Liver (tissue), 9 donors: ENCODE data around the gene FOXD2. TPM values are rescaled to one million over a fixed set of nuclear protein-coding genes. Genes with fewer than 3 reads are reported as not detected.

Source experiments
- DNase-seq: peaks from one replicate; pipeline ENCODE4 v3.0.0-alpha.2; 2017; ENCODE audit warnings: low spot score
- H3K27ac ChIP-seq, 2 donors: one replicate each; pipeline ENCODE4 v1.7.0; 2013; ENCODE audit warnings: inconsistent platforms in 2 of 2, low read length in 2 of 2, control low read depth in 1 of 2, low read depth in 1 of 2, mild to moderate bottlenecking in 1 of 2
- H3K27me3 ChIP-seq, 4 donors: one replicate each; pipeline versions ENCODE4 v1.6.1 to v1.7.0; 2013; ENCODE audit warnings: low read length in 3 of 4, inconsistent platforms in 1 of 4, mild to moderate bottlenecking in 1 of 4, moderate library complexity in 1 of 4; ENCODE audit not compliant: control insufficient read depth in 4 of 4, insufficient read depth in 4 of 4
- H3K36me3 ChIP-seq, 4 donors: one replicate each; pipeline versions ENCODE4 v1.6.1 to v1.7.0; 2013; ENCODE audit warnings: low read length in 3 of 4, mild to moderate bottlenecking in 3 of 4, low read depth in 1 of 4, moderate library complexity in 1 of 4; ENCODE audit not compliant: control insufficient read depth in 4 of 4, insufficient read depth in 3 of 4
- H3K4me1 ChIP-seq, 4 donors: one replicate each; pipeline versions ENCODE4 v1.6.1 to v1.7.0; 2013; ENCODE audit warnings: low read length in 3 of 4, mild to moderate bottlenecking in 3 of 4, moderate library complexity in 1 of 4; ENCODE audit not compliant: control insufficient read depth in 4 of 4, insufficient read depth in 4 of 4
- H3K4me3 ChIP-seq, 3 donors: one replicate each; pipeline versions ENCODE4 v1.6.1 to v1.7.0; 2013; ENCODE audit warnings: low read length in 3 of 3, control low read depth in 1 of 3, low read depth in 1 of 3, mild to moderate bottlenecking in 1 of 3
- H3K9ac ChIP-seq, 2 donors: one replicate each; pipeline ENCODE4 v1.7.0; 2013; ENCODE audit warnings: low read length in 2 of 2, mild to moderate bottlenecking in 2 of 2, moderate library complexity in 2 of 2, control low read depth in 1 of 2, low read depth in 1 of 2
- H3K9me3 ChIP-seq, 4 donors: one replicate each; pipeline versions ENCODE4 v1.6.1 to v1.7.0; 2013; ENCODE audit warnings: low read length in 3 of 4; ENCODE audit not compliant: control insufficient read depth in 4 of 4
- CTCF ChIP-seq: fragments of 150-350 bp; IDR thresholded peaks from 2 replicates; pipeline ENCODE4 v1.5.1; 2017; ENCODE audit warnings: improper control_type of control experiment, low read depth, low read length; ENCODE audit not compliant: missing input control
- EGR1 ChIP-seq, 2 donors: IDR thresholded peaks; 2 replicates each; pipeline ENCODE4 v1.6.1; 2016 to 2018; ENCODE audit warnings: antibody characterized with exemption in 2 of 2, low read depth in 2 of 2
- FOXA2 ChIP-seq: IDR thresholded peaks from 2 replicates; pipeline ENCODE4 v1.6.1; 2016; ENCODE audit warnings: antibody characterized with exemption
- GABPA ChIP-seq, 2 donors: IDR thresholded peaks in 1 of 2; conservative IDR thresholded peaks in 1 of 2; 2 replicates each; pipeline ENCODE4 v1.6.1; 2016; ENCODE audit warnings: antibody characterized with exemption in 2 of 2, mild to moderate bottlenecking in 1 of 2, moderate library complexity in 1 of 2
- HNF4G ChIP-seq: IDR thresholded peaks from 2 replicates; pipeline ENCODE4 v1.6.1; 2016; ENCODE audit warnings: antibody characterized with exemption
- JUND ChIP-seq, 2 donors: IDR thresholded peaks; 2 replicates each; pipeline ENCODE4 v1.6.1; 2016; ENCODE audit warnings: antibody characterized with exemption in 2 of 2
- MAX ChIP-seq: IDR thresholded peaks from 2 replicates; pipeline ENCODE4 v1.6.1; 2016; ENCODE audit warnings: antibody characterized with exemption
- NR2F2 ChIP-seq: IDR thresholded peaks from 2 replicates; pipeline ENCODE4 v1.6.1; 2016; ENCODE audit warnings: antibody characterized with exemption
- RAD21 ChIP-seq, 2 donors: IDR thresholded peaks; 2 replicates each; pipeline ENCODE4 v1.6.1; 2016; ENCODE audit warnings: antibody characterized with exemption in 2 of 2, mild to moderate bottlenecking in 2 of 2
- RXRA ChIP-seq, 2 donors: IDR thresholded peaks; 2 replicates each; pipeline ENCODE4 v1.6.1; 2017 to 2018; ENCODE audit warnings: antibody characterized with exemption in 2 of 2, mild to moderate bottlenecking in 1 of 2
- SP1 ChIP-seq: IDR thresholded peaks from 2 replicates; pipeline ENCODE4 v1.6.1; 2018; ENCODE audit warnings: antibody characterized with exemption, mild to moderate bottlenecking
- TAF1 ChIP-seq: conservative IDR thresholded peaks from 2 replicates; pipeline ENCODE4 v1.6.1; 2016; ENCODE audit warnings: antibody characterized with exemption, mild to moderate bottlenecking
- YY1 ChIP-seq: IDR thresholded peaks from 2 replicates; pipeline ENCODE4 v1.6.1; 2016; ENCODE audit warnings: antibody characterized with exemption, mild to moderate bottlenecking
- ZBTB33 ChIP-seq: IDR thresholded peaks from 2 replicates; pipeline ENCODE4 v1.6.1; 2016; ENCODE audit warnings: antibody characterized with exemption
- whole genome bisulfite sequencing: extraction: QIAGEN DNeasy Blood & Tissue Kit; methylation state at CpG from one replicate; pipeline ENCODE4 v1.1.7; 2013; 5-methylcytosine and 5-hydroxymethylcytosine counted together
- polyA plus RNA-seq, 2 donors: library from polyadenylated mRNA; stranded (reverse) in 1 of 2; unstranded in 1 of 2; fragments of 200-250 nt in 1 of 2; fragments of >200 nt in 1 of 2; fragmentation: Nextera tagmentation in 1 of 2; extraction: Ambion mirVana in 1 of 2; gene quantifications; one replicate each; pipeline versions ENCODE4 v1.2.1 to v1.2.3, GENCODE V29; 2013 to 2015
- total RNA-seq, 2 donors: library from RNA; depleted of rRNA; stranded (reverse); fragments of >200 nt; gene quantifications; one replicate each; pipeline ENCODE4 v1.2.3, GENCODE V29; 2014
- TF ChIP-seq, protein P1 (sequence below): IDR thresholded peaks from 2 replicates; pipeline ENCODE4 v1.6.1; 2016; ENCODE audit warnings: antibody characterized with exemption
- TF ChIP-seq, protein P2 (sequence below): IDR thresholded peaks from 2 replicates; pipeline ENCODE4 v1.6.1; 2016; ENCODE audit warnings: antibody characterized with exemption, mild to moderate bottlenecking
- donor health status: healthy.
- donor health status: healthy.
- donor health status: healthy.
- donor health status: healthy.
- donor health status: healthy.

FOXD2 gene
- total and polyA plus RNA-seq, 4 donors = 0.05 to 0.17 (median 0.08) TPM; not detected in 1

- DNase-seq = no peak
- 95% methylated on average over 6 of the region's 6 CpGs for WGBS
- no peaks in the 10 kb centered on the region for H3K9me3 ChIP-seq
- no peak overlapping the region for H3K4me3 ChIP-seq
- no peak overlapping the region for H3K27ac ChIP-seq
- TF ChIP-seq RAD21 (IDR thresholded peaks at IDR 0.05) (no peak), FOXA2 (no peak), TAF1 (no peak), EGR1 (IDR thresholded peaks at IDR 0.05; ENCODE audit: low read depth in 2 of 2) (no peak), SP1 (no peak), JUND (IDR thresholded peaks at IDR 0.05) (no peak), HNF4G (no peak), MAX (no peak), YY1 (no peak), CTCF (no peak), NR2F2 (no peak), RXRA (IDR thresholded peaks at IDR 0.05) (no peak), GABPA (IDR thresholded peaks at IDR 0.05 in 1 of 2, conservative IDR thresholded peaks at IDR 0.05 in 1 of 2) (no peak)
- TF ChIP-seq, protein P1, sequence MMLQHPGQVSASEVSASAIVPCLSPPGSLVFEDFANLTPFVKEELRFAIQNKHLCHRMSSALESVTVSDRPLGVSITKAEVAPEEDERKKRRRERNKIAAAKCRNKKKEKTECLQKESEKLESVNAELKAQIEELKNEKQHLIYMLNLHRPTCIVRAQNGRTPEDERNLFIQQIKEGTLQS = no peak
- TF ChIP-seq, protein P2, sequence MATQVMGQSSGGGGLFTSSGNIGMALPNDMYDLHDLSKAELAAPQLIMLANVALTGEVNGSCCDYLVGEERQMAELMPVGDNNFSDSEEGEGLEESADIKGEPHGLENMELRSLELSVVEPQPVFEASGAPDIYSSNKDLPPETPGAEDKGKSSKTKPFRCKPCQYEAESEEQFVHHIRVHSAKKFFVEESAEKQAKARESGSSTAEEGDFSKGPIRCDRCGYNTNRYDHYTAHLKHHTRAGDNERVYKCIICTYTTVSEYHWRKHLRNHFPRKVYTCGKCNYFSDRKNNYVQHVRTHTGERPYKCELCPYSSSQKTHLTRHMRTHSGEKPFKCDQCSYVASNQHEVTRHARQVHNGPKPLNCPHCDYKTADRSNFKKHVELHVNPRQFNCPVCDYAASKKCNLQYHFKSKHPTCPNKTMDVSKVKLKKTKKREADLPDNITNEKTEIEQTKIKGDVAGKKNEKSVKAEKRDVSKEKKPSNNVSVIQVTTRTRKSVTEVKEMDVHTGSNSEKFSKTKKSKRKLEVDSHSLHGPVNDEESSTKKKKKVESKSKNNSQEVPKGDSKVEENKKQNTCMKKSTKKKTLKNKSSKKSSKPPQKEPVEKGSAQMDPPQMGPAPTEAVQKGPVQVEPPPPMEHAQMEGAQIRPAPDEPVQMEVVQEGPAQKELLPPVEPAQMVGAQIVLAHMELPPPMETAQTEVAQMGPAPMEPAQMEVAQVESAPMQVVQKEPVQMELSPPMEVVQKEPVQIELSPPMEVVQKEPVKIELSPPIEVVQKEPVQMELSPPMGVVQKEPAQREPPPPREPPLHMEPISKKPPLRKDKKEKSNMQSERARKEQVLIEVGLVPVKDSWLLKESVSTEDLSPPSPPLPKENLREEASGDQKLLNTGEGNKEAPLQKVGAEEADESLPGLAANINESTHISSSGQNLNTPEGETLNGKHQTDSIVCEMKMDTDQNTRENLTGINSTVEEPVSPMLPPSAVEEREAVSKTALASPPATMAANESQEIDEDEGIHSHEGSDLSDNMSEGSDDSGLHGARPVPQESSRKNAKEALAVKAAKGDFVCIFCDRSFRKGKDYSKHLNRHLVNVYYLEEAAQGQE = no peak
- no peaks in the 10 kb centered on the region for H3K36me3 ChIP-seq
- H3K4me1 ChIP-seq = no peaks in the 10 kb centered on the region
- no peaks in the 10 kb centered on the region for H3K27me3 ChIP-seq
- no peak overlapping the region for H3K9ac ChIP-seq
These were observed 41.1 kb upstream of the FOXD2 start for GRCh38 chr1:47396671-47397196.

- 91% methylated on average over 4 of the region's 4 CpGs for WGBS
- Histone ChIP-seq H3K36me3 (no peaks in the 10 kb centered on the region), H3K4me3 (no peak overlapping the region), H3K9me3 (no peaks in the 10 kb centered on the region), H3K27me3 (no peaks in the 10 kb centered on the region), H3K9ac (no peak overlapping the region), H3K4me1 (no peaks in the 10 kb centered on the region), H3K27ac (no peak overlapping the region)
- TF ChIP-seq ZBTB33 = no peak
- DNase-seq = no peak
These were observed 38.6 kb upstream of the FOXD2 start for GRCh38 chr1:47399138-47399845.
